Transverse colon (tissue), 4 donors: ENCODE measurements around the gene TRAF2.

Source experiments
- EP300 ChIP-seq: sonication (generic); formaldehyde crosslinking; IDR thresholded peaks from one replicate; pipeline ENCODE4 v1.6.1; 2017; ENCODE audit warnings: antibody characterized with exemption, low read depth
- POLR2A ChIP-seq: fragments of 450-650 bp; IDR thresholded peaks from one replicate; pipeline ENCODE4 v1.6.1; 2016; ENCODE audit warnings: antibody characterized with exemption, mild to moderate bottlenecking, moderate library complexity
- POLR2AphosphoS5 ChIP-seq, 3 donors: sonication (generic); formaldehyde crosslinking; IDR thresholded peaks; one replicate each; pipeline ENCODE4 v1.6.1; 2016; ENCODE audit warnings: antibody characterized with exemption in 3 of 3
- TF ChIP-seq, protein P1 (sequence below), 5 experiments: fragments of 200-600 bp in 3 of 5; fragments of 450-650 bp in 2 of 5; sonication (generic) in 3 of 5; IDR thresholded peaks; 1 replicate in 2 of 5; 2 replicates in 3 of 5; pipeline ENCODE4 v1.5.1; 2016 to 2017; ENCODE audit warnings: antibody characterized with exemption in 5 of 5, inconsistent platforms in 3 of 5, mild to moderate bottlenecking in 2 of 5, moderate library complexity in 1 of 5

DNA sequence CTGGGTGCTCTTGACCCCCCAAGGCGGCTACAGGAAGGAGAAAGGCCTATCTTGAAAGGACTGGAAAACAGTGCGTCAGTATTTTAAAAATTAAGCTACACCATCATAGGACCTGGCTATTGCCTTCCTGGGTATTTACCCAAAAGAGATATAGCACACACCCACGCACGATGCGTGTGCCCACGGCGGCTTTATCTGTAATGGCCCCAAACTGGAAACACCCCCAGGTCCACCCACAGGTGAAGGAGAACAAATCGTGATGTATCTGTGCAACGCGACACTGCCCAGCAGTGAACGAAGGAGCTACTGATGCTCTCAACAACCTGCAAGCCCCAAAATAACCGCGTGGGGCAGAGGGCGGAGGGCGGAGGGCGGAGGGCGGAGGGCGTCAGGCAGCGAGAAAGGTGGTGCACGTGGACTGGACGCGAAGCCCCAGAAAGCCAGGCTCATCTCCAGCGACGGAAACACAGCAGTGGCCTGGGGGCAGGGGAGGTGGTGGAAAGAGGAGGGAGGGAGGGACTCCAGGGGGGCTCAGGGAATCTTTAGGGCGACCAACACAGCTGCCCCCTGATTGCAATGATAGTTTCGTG, 78.6 kb downstream of the TRAF2 start:
- TF ChIP-seq POLR2AphosphoS5 (IDR thresholded peaks at IDR 0.05) (no peak), POLR2A (no peak), EP300 (no peak)
- TF ChIP-seq, protein P1, sequence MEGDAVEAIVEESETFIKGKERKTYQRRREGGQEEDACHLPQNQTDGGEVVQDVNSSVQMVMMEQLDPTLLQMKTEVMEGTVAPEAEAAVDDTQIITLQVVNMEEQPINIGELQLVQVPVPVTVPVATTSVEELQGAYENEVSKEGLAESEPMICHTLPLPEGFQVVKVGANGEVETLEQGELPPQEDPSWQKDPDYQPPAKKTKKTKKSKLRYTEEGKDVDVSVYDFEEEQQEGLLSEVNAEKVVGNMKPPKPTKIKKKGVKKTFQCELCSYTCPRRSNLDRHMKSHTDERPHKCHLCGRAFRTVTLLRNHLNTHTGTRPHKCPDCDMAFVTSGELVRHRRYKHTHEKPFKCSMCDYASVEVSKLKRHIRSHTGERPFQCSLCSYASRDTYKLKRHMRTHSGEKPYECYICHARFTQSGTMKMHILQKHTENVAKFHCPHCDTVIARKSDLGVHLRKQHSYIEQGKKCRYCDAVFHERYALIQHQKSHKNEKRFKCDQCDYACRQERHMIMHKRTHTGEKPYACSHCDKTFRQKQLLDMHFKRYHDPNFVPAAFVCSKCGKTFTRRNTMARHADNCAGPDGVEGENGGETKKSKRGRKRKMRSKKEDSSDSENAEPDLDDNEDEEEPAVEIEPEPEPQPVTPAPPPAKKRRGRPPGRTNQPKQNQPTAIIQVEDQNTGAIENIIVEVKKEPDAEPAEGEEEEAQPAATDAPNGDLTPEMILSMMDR (IDR thresholded peaks at IDR 0.05) = no peak
